Thoracic aorta (tissue), 2 donors: ENCODE data around the gene SMPD3. TPM values are rescaled to one million over a fixed set of nuclear protein-coding genes. Genes with fewer than 3 reads are reported as not detected.

Experiments used
- ATAC-seq: fragments of 150-250 bp; one replicate; pipeline ENCODE4 v1.8.0; 2017; ENCODE audit warnings: low read depth; ENCODE audit not compliant: insufficient number of reproducible peaks, low FRiP score
- DNase-seq: peaks from one replicate; pipeline ENCODE4 v3.0.0-alpha.2; 2020; ENCODE audit warnings: low spot score
- H3K27ac ChIP-seq, 2 donors: fragments of 200-600 bp; sonication (generic); 1 replicate in 1 of 2; 2 replicates in 1 of 2; pipeline ENCODE4 v1.5.1; 2016; ENCODE audit warnings: mild to moderate bottlenecking in 2 of 2, moderate library complexity in 2 of 2
- H3K27me3 ChIP-seq: fragments of 200-600 bp; sonication (generic); replicated peaks from 2 replicates; pipeline ENCODE4 v1.6.0; 2016; ENCODE audit warnings: mild to moderate bottlenecking; ENCODE audit not compliant: insufficient read depth
- H3K36me3 ChIP-seq: fragments of 200-600 bp; sonication (generic); one replicate; pipeline ENCODE4 v1.5.1; 2016
- H3K4me1 ChIP-seq, 2 donors: fragments of 200-600 bp; sonication (generic); 1 replicate in 1 of 2; 2 replicates in 1 of 2; pipeline versions ENCODE4 v1.5.1 to v1.6.0; 2016; ENCODE audit warnings: low read depth in 2 of 2, mild to moderate bottlenecking in 1 of 2; ENCODE audit not compliant: control insufficient read depth in 1 of 2
- H3K4me3 ChIP-seq: fragments of 200-600 bp; sonication (generic); 2 replicates; pipeline ENCODE4 v1.5.1; 2016; ENCODE audit warnings: mild to moderate bottlenecking
- H3K9me3 ChIP-seq: fragments of 200-600 bp; sonication (generic); 2 replicates; pipeline ENCODE4 v1.5.1; 2016
- total RNA-seq, 2 donors: library from RNA; depleted of rRNA; stranded (reverse); fragments of >200 nt; gene quantifications; one replicate each; pipeline versions ENCODE4 v1.1.0 to v1.2.3, GENCODE V29; 2016
- TF ChIP-seq, protein P1 (sequence below): fragments of 200-600 bp; sonication (generic); IDR thresholded peaks from one replicate; pipeline ENCODE4 v1.5.1; 2019; ENCODE audit warnings: antibody characterized with exemption

Gene SMPD3
- total RNA-seq, 2 donors from 2014 or later, result 0.41 to 6.5 TPM

GRCh38 chr16:68492151-68492542, 43.8 kb upstream of the SMPD3 start:
- H3K4me1 ChIP-seq, result no peaks in the 10 kb centered on the region
- no peak overlapping the region for H3K4me3 ChIP-seq
- ATAC-seq, result no peak
- no peaks in the 10 kb centered on the region for H3K36me3 ChIP-seq
- TF ChIP-seq, protein P1, sequence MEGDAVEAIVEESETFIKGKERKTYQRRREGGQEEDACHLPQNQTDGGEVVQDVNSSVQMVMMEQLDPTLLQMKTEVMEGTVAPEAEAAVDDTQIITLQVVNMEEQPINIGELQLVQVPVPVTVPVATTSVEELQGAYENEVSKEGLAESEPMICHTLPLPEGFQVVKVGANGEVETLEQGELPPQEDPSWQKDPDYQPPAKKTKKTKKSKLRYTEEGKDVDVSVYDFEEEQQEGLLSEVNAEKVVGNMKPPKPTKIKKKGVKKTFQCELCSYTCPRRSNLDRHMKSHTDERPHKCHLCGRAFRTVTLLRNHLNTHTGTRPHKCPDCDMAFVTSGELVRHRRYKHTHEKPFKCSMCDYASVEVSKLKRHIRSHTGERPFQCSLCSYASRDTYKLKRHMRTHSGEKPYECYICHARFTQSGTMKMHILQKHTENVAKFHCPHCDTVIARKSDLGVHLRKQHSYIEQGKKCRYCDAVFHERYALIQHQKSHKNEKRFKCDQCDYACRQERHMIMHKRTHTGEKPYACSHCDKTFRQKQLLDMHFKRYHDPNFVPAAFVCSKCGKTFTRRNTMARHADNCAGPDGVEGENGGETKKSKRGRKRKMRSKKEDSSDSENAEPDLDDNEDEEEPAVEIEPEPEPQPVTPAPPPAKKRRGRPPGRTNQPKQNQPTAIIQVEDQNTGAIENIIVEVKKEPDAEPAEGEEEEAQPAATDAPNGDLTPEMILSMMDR, result no peak
- H3K9me3 ChIP-seq, result no peaks in the 10 kb centered on the region
- H3K27me3 ChIP-seq, result no peaks in the 10 kb centered on the region
- no peak for DNase-seq
- H3K27ac ChIP-seq, result no peak overlapping the region

GRCh38 chr16:68491576-68491950, 43.3 kb upstream of the SMPD3 start:
- Histone ChIP-seq H3K4me1 (no peaks in the 10 kb centered on the region), H3K4me3 (no peak overlapping the region), H3K36me3 (no peaks in the 10 kb centered on the region), H3K9me3 (no peaks in the 10 kb centered on the region), H3K27ac (no peak overlapping the region), H3K27me3 (no peaks in the 10 kb centered on the region)
- DNase-seq, result no peak
- TF ChIP-seq, protein P1, result no peak
- ATAC-seq, result no peak

GRCh38 chr16:68490829-68491575, 42.7 kb upstream of the SMPD3 start:
- Histone ChIP-seq H3K9me3 (no peaks in the 10 kb centered on the region), H3K27ac (no peak overlapping the region), H3K36me3 (no peaks in the 10 kb centered on the region), H3K4me3 (no peak overlapping the region), H3K27me3 (no peaks in the 10 kb centered on the region), H3K4me1 (no peaks in the 10 kb centered on the region)
- TF ChIP-seq, protein P1, result no peak
- ATAC-seq (no peak), DNase-seq (no peak)

DNA sequence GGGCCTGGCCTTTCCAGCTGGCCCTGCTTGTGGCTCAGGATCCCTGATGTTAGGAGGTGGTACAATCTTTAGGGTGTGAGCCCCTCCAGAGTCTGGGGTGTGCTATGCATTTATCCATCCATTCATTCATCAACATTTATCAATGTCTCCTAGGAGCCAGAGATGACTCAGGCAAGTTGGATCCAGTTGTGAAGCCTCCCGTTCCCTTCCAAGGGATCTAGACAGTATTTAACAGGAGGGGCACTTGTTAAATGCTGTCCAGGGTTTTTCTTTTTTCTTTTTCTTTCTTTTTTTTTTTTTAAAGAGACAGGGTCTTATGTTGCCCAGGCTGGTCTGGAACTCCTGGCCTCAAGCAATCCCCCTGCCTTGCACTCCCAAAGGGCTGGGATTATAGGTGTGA, 42.0 kb upstream of the SMPD3 start:
- Histone ChIP-seq H3K27me3 (no peaks in the 10 kb centered on the region), H3K9me3 (no peaks in the 10 kb centered on the region), H3K27ac (no peak overlapping the region), H3K4me3 (no peak overlapping the region), H3K36me3 (no peaks in the 10 kb centered on the region), H3K4me1 (no peaks in the 10 kb centered on the region)
- ATAC-seq (no peak), DNase-seq (no peak)
- TF ChIP-seq, protein P1, result no peak

DNA sequence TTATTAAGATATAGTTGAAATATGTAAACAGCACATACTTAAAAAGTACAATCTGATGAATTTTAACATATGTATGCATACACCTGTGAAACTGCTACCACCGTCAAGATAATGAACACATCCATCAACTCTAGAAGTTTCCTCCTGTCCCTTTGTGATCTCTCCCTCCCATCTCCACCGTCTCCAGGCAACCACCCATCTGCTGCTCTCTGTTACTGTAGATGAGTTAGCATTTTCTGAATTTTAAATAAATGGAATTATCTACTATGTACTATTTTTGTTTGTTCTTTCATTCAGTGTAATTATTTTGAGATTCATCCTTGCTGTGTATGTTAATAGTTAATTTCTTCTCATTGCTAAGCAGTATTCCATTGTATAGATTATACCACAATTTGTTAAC, 40.2 kb upstream of the SMPD3 start:
- no peaks in the 10 kb centered on the region for H3K4me1 ChIP-seq
- no peak for ATAC-seq
- TF ChIP-seq, protein P1, result no peak
- no peaks in the 10 kb centered on the region for H3K27me3 ChIP-seq
- H3K27ac ChIP-seq, result no peak overlapping the region
- H3K9me3 ChIP-seq, result no peaks in the 10 kb centered on the region
- no peak overlapping the region for H3K4me3 ChIP-seq
- no peak for DNase-seq
- H3K36me3 ChIP-seq, result no peaks in the 10 kb centered on the region
